Vagina (tissue), 2 donors: ENCODE measurements around the gene VDAC1.

Experiments used
- POLR2A ChIP-seq, 2 donors: fragments of 450-650 bp; IDR thresholded peaks; one replicate each; pipeline ENCODE4 v1.6.1; 2017; ENCODE audit warnings: antibody characterized with exemption in 2 of 2, mild to moderate bottlenecking in 2 of 2, moderate library complexity in 2 of 2
- POLR2AphosphoS5 ChIP-seq, 2 donors: sonication (generic); formaldehyde crosslinking; IDR thresholded peaks; one replicate each; pipeline ENCODE4 v1.9.0; 2017; ENCODE audit warnings: antibody characterized with exemption in 2 of 2, mild to moderate bottlenecking in 2 of 2, low read depth in 1 of 2; ENCODE audit not compliant: insufficient read depth in 1 of 2
- TF ChIP-seq, protein P1 (sequence below), 3 experiments: fragments of 450-650 bp in 2 of 3; fragments of 200-600 bp in 1 of 3; sonication (generic) in 1 of 3; IDR thresholded peaks; one replicate each; pipeline ENCODE4 v1.5.1; 2017 to 2019; ENCODE audit warnings: antibody characterized with exemption in 3 of 3, mild to moderate bottlenecking in 2 of 3, moderate library complexity in 2 of 3

DNA sequence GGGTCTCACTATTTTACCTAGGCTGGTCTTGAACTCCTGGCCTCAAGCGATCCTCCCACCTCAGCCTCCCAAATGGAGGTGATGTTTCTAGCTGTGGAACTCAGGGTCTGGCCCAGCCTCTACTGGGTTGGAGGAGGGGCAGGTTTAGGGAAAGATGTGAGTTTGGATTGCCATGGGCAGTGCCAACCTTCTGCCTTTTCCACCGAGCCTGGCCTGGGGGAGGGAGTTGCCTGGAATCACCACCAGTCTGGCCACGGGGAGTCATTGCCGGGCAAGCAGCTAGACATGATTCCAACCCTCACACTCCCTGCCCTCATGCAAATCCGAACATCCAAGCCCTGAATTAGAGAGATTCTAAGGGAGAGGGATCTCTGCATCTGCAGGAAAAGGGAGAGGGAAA is 21.0 kb upstream of the VDAC1 start:
- TF ChIP-seq, protein P1, sequence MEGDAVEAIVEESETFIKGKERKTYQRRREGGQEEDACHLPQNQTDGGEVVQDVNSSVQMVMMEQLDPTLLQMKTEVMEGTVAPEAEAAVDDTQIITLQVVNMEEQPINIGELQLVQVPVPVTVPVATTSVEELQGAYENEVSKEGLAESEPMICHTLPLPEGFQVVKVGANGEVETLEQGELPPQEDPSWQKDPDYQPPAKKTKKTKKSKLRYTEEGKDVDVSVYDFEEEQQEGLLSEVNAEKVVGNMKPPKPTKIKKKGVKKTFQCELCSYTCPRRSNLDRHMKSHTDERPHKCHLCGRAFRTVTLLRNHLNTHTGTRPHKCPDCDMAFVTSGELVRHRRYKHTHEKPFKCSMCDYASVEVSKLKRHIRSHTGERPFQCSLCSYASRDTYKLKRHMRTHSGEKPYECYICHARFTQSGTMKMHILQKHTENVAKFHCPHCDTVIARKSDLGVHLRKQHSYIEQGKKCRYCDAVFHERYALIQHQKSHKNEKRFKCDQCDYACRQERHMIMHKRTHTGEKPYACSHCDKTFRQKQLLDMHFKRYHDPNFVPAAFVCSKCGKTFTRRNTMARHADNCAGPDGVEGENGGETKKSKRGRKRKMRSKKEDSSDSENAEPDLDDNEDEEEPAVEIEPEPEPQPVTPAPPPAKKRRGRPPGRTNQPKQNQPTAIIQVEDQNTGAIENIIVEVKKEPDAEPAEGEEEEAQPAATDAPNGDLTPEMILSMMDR (IDR thresholded peaks at IDR 0.05), result no peak
- no peak for TF ChIP-seq POLR2A (IDR thresholded peaks at IDR 0.05)
- no peak for TF ChIP-seq POLR2AphosphoS5 (IDR thresholded peaks at IDR 0.05; ENCODE audit: insufficient read depth in 1 of 2, low read depth in 1 of 2)
